ENCODE data around the gene JCAD.

The JCAD gene

DNA sequence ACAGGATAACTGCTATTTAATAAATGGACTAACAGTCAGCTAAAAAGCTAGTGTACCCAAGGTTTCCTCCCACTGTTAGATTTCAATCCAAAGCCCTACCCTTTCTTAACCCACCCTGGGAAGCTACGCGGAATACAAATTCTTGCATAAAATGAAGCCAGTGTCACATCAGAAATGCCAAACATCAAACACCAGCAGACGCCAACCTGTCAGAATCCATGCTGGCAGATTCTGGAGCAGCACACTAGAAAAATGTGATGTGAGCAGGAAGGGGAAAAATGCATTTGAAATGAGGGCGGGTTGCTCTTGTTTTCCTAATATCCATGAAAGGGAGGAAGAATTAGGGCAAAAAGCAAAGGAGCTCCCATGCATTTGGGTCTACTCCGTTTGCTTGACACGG lies 16.1 kb upstream of the JCAD start:
- Histone ChIP-seq H3K27me3 (ENCODE audit: insufficient read depth, poor library complexity, severe bottlenecking) (no peaks in the 10 kb centered on the region), H3K4me3 (replicated peaks; ENCODE audit: insufficient read depth, low read length) (no peak overlapping the region), H3K27ac (replicated peaks) (no peak overlapping the region)
- TF ChIP-seq, protein P1, sequence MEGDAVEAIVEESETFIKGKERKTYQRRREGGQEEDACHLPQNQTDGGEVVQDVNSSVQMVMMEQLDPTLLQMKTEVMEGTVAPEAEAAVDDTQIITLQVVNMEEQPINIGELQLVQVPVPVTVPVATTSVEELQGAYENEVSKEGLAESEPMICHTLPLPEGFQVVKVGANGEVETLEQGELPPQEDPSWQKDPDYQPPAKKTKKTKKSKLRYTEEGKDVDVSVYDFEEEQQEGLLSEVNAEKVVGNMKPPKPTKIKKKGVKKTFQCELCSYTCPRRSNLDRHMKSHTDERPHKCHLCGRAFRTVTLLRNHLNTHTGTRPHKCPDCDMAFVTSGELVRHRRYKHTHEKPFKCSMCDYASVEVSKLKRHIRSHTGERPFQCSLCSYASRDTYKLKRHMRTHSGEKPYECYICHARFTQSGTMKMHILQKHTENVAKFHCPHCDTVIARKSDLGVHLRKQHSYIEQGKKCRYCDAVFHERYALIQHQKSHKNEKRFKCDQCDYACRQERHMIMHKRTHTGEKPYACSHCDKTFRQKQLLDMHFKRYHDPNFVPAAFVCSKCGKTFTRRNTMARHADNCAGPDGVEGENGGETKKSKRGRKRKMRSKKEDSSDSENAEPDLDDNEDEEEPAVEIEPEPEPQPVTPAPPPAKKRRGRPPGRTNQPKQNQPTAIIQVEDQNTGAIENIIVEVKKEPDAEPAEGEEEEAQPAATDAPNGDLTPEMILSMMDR (IDR thresholded peaks at IDR 0.05; ENCODE audit: insufficient read depth, low read length), result no peak
- no peak for TF ChIP-seq SPI1 (IDR thresholded peaks at IDR 0.05; ENCODE audit: borderline replicate concordance, low read depth)
- no peak for TF ChIP-seq REST (IDR thresholded peaks at IDR 0.05; ENCODE audit: insufficient replicate concordance, low read depth)
- TF ChIP-seq GABPA (IDR thresholded peaks at IDR 0.05; ENCODE audit: low read depth), result no peak
- TF ChIP-seq POLR2AphosphoS5 (IDR thresholded peaks at IDR 0.05; ENCODE audit: low read depth), result no peak
- DNase-seq (ENCODE audit: low read depth in 1 of 2, low spot score in 1 of 2), result no peak

DNA sequence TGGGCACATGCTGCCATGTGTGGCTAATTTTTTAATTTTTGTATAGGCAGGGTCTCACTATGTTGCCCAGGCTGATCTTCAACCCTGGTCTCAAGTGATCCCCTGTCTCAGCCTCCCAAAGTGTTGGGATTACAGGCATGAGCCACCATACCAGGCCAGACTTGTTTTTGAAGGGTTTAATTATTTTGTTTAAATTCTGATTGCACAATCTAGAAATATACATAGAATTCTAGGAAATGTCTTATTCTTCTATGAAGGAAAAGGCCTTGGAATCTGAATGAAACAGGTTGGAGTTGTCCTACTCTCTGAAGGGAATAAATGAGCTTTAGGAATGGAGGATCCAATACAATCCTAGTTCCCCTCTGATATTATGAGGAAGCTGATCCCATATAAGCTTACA lies 15.5 kb upstream of the JCAD start:
- H3K27me3 ChIP-seq (ENCODE audit: insufficient read depth, poor library complexity, severe bottlenecking), result no peaks in the 10 kb centered on the region
- H3K4me3 ChIP-seq (replicated peaks; ENCODE audit: insufficient read depth, low read length), result no peak overlapping the region
- DNase-seq (ENCODE audit: low read depth in 1 of 2, low spot score in 1 of 2), result no peak
- TF ChIP-seq REST (IDR thresholded peaks at IDR 0.05; ENCODE audit: insufficient replicate concordance, low read depth) (no peak), GABPA (IDR thresholded peaks at IDR 0.05; ENCODE audit: low read depth) (no peak), SPI1 (IDR thresholded peaks at IDR 0.05; ENCODE audit: borderline replicate concordance, low read depth) (no peak), POLR2AphosphoS5 (IDR thresholded peaks at IDR 0.05; ENCODE audit: low read depth) (no peak)
- TF ChIP-seq, protein P1 (IDR thresholded peaks at IDR 0.05; ENCODE audit: insufficient read depth, low read length), result no peak
- no peak overlapping the region for H3K27ac ChIP-seq (replicated peaks)

DNA sequence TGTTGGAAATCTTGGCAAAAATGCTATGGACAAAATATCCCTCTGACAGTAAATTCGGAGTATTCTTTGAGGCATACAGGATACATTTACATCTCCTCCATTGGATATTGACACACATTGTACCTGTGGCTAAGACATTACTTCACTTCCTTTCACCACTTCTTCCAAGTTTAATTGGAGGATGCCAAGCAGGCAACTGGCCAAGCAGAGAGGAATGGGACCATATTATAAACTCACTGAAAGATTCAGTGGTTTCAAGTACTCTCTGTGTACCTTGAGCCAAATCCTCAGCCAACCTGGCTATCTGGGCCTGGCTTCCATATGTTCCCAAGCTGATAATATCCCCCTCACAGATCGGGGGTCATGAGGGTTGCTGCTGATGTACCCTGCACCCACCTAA lies 14.7 kb upstream of the JCAD start:
- Histone ChIP-seq H3K27me3 (ENCODE audit: insufficient read depth, poor library complexity, severe bottlenecking) (no peaks in the 10 kb centered on the region), H3K4me3 (replicated peaks; ENCODE audit: insufficient read depth, low read length) (no peak overlapping the region), H3K27ac (replicated peaks) (no peak overlapping the region)
- DNase-seq (ENCODE audit: low read depth in 1 of 2, low spot score in 1 of 2), result no peak
- TF ChIP-seq, protein P1 (IDR thresholded peaks at IDR 0.05; ENCODE audit: insufficient read depth, low read length), result no peak
- TF ChIP-seq REST (IDR thresholded peaks at IDR 0.05; ENCODE audit: insufficient replicate concordance, low read depth), result no peak
- no peak for TF ChIP-seq GABPA (IDR thresholded peaks at IDR 0.05; ENCODE audit: low read depth)
- no peak for TF ChIP-seq POLR2AphosphoS5 (IDR thresholded peaks at IDR 0.05; ENCODE audit: low read depth)
- TF ChIP-seq SPI1 (IDR thresholded peaks at IDR 0.05; ENCODE audit: borderline replicate concordance, low read depth), result no peak
